H1 (cell line): Measurements from ENCODE around the gene KNOP1.

Experiments used
- CEBPB ChIP-seq: IDR thresholded peaks from 2 replicates; pipeline ENCODE4 v1.6.1; 2012; ENCODE audit warnings: low read depth, low read length
- CHD2 ChIP-seq: IDR thresholded peaks from 2 replicates; pipeline ENCODE4 v1.6.1; 2012; ENCODE audit warnings: low read length, improper control_type of control experiment
- EZH2 ChIP-seq: fragments of 200-600 bp; sonication (generic); IDR thresholded peaks from 2 replicates; pipeline ENCODE4 v1.7.1; 2012; ENCODE audit warnings: low read depth, mild to moderate bottlenecking, moderate library complexity, low read length, inconsistent platforms; ENCODE audit not compliant: severe bottlenecking
- FOSL1 ChIP-seq: IDR thresholded peaks from 2 replicates; pipeline ENCODE4 v1.6.1; 2011; ENCODE audit warnings: mild to moderate bottlenecking, low read depth, low read length, moderate library complexity; ENCODE audit not compliant: insufficient read depth
- POLR2A ChIP-seq, 2 experiments: IDR thresholded peaks; 1 replicate in 1 of 2; 2 replicates in 1 of 2; pipeline ENCODE4 v1.6.1; 2011; ENCODE audit warnings: low read depth in 2 of 2, low read length in 2 of 2, mild to moderate bottlenecking in 2 of 2; ENCODE audit errors: control extremely low read depth in 1 of 2
- RAD21 ChIP-seq, 2 experiments: IDR thresholded peaks in 1 of 2; conservative IDR thresholded peaks in 1 of 2; 2 replicates each; pipeline ENCODE4 v1.6.1; 2011; ENCODE audit warnings: low read depth in 2 of 2, low read length in 2 of 2, improper control_type of control experiment in 1 of 2, inconsistent platforms in 1 of 2, mild to moderate bottlenecking in 1 of 2, moderate library complexity in 1 of 2
- SP4 ChIP-seq: IDR thresholded peaks from 2 replicates; pipeline ENCODE4 v1.6.1; 2012; ENCODE audit warnings: low read length, inconsistent platforms
- SRF ChIP-seq: IDR thresholded peaks from 2 replicates; pipeline ENCODE4 v1.6.1; 2011; ENCODE audit warnings: mild to moderate bottlenecking, low read depth, low read length, moderate library complexity
- ZNF274 ChIP-seq: IDR thresholded peaks from 2 replicates; pipeline ENCODE4 v1.7.0; 2012; ENCODE audit warnings: low read length, borderline replicate concordance; ENCODE audit errors: extremely low read depth
- TF ChIP-seq, protein P1 (sequence below): IDR thresholded peaks from 2 replicates; pipeline ENCODE4 v1.6.1; 2011; ENCODE audit warnings: low read depth, mild to moderate bottlenecking, low read length; ENCODE audit not compliant: insufficient read depth
- TF ChIP-seq, protein P2 (sequence below): IDR thresholded peaks from 2 replicates; pipeline ENCODE4 v1.6.1; 2012; ENCODE audit warnings: inconsistent platforms
- TF ChIP-seq, protein P3 (sequence below), 3 experiments: IDR thresholded peaks; 1 replicate in 2 of 3; 2 replicates in 1 of 3; pipeline versions ENCODE4 v1.5.1 to v1.6.1; 2011; ENCODE audit warnings: low read length in 3 of 3, mild to moderate bottlenecking in 3 of 3, inconsistent platforms in 2 of 3, low read depth in 1 of 3, moderate library complexity in 1 of 3; ENCODE audit not compliant: insufficient read depth in 1 of 3; ENCODE audit errors: control extremely low read depth in 1 of 3

- TF ChIP-seq, protein P1, sequence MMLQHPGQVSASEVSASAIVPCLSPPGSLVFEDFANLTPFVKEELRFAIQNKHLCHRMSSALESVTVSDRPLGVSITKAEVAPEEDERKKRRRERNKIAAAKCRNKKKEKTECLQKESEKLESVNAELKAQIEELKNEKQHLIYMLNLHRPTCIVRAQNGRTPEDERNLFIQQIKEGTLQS: no peak
- TF ChIP-seq, protein P2, sequence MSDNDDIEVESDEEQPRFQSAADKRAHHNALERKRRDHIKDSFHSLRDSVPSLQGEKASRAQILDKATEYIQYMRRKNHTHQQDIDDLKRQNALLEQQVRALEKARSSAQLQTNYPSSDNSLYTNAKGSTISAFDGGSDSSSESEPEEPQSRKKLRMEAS: no peak
- TF ChIP-seq RAD21 (IDR thresholded peaks at IDR 0.05 in 1 of 2, conservative IDR thresholded peaks at IDR 0.05 in 1 of 2; ENCODE audit: low read depth in 2 of 2, low read length in 2 of 2): no peak
- TF ChIP-seq, protein P3, sequence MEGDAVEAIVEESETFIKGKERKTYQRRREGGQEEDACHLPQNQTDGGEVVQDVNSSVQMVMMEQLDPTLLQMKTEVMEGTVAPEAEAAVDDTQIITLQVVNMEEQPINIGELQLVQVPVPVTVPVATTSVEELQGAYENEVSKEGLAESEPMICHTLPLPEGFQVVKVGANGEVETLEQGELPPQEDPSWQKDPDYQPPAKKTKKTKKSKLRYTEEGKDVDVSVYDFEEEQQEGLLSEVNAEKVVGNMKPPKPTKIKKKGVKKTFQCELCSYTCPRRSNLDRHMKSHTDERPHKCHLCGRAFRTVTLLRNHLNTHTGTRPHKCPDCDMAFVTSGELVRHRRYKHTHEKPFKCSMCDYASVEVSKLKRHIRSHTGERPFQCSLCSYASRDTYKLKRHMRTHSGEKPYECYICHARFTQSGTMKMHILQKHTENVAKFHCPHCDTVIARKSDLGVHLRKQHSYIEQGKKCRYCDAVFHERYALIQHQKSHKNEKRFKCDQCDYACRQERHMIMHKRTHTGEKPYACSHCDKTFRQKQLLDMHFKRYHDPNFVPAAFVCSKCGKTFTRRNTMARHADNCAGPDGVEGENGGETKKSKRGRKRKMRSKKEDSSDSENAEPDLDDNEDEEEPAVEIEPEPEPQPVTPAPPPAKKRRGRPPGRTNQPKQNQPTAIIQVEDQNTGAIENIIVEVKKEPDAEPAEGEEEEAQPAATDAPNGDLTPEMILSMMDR (IDR thresholded peaks at IDR 0.05; ENCODE audit: control extremely low read depth in 1 of 3, insufficient read depth in 1 of 3, low read depth in 1 of 3, low read length in 3 of 3): no peak
- TF ChIP-seq SP4: no peak
- no peak for TF ChIP-seq POLR2A (IDR thresholded peaks at IDR 0.05; ENCODE audit: control extremely low read depth in 1 of 2, low read depth in 2 of 2, low read length in 2 of 2)
- TF ChIP-seq SRF: no peak
- no peak for TF ChIP-seq ZNF274
- TF ChIP-seq EZH2: no peak
- no peak for TF ChIP-seq FOSL1
- no peak for TF ChIP-seq CEBPB
- no peak for TF ChIP-seq CHD2
These were observed 30.6 kb upstream of the KNOP1 start for GRCh38 chr16:19748389-19749168.
